ENCODE data around the gene TRAF3IP1.

Gene TRAF3IP1

GRCh38 chr2:238420878-238421694, 100.8 kb downstream of the TRAF3IP1 start:
- no peaks in the 10 kb centered on the region for H3K9me3 ChIP-seq (ENCODE audit: insufficient read depth, low read length)
- H3K36me3 ChIP-seq (replicated peaks; ENCODE audit: low read depth, low read length), result no peaks in the 10 kb centered on the region
- H3K79me2 ChIP-seq (ENCODE audit: low read length), result no peaks in the 10 kb centered on the region
- H4K20me1 ChIP-seq (ENCODE audit: insufficient read depth, low read length), result no peaks in the 10 kb centered on the region
- H3K27me3 ChIP-seq (ENCODE audit: low read depth, low read length), result no peaks in the 10 kb centered on the region
- no peak overlapping the region for H3K9ac ChIP-seq (ENCODE audit: low read length)
- TF ChIP-seq EZH2phosphoT487 (IDR thresholded peaks at IDR 0.05; ENCODE audit: low read depth), result no peak
- no peak for TF ChIP-seq CTCF (IDR thresholded peaks at IDR 0.05; ENCODE audit: low read depth, low read length)
- no peak overlapping the region for H3K27ac ChIP-seq (ENCODE audit: low read length)
- no peak overlapping the region for H2AFZ ChIP-seq (ENCODE audit: low read depth, low read length)
- H3K4me2 ChIP-seq (ENCODE audit: low read length), result no peak overlapping the region
- H3K4me3 ChIP-seq (ENCODE audit: low read length), result no peak overlapping the region
- H3K4me1 ChIP-seq (ENCODE audit: low read length), result peaks cover 5% of the 10 kb centered on the region; the same call in 1 of the 2 replicates

- no peak overlapping the region for H3K4me2 ChIP-seq (ENCODE audit: low read length)
- no peak overlapping the region for H3K9ac ChIP-seq (ENCODE audit: low read length)
- no peak for TF ChIP-seq CTCF (IDR thresholded peaks at IDR 0.05; ENCODE audit: low read depth, low read length)
- TF ChIP-seq EZH2phosphoT487 (IDR thresholded peaks at IDR 0.05; ENCODE audit: low read depth), result no peak
- no peaks in the 10 kb centered on the region for H3K27me3 ChIP-seq (ENCODE audit: low read depth, low read length)
- H3K79me2 ChIP-seq (ENCODE audit: low read length), result no peaks in the 10 kb centered on the region; the same call in 1 of the 2 replicates
- H3K9me3 ChIP-seq (ENCODE audit: insufficient read depth, low read length), result no peaks in the 10 kb centered on the region
- H2AFZ ChIP-seq (ENCODE audit: low read depth, low read length), result no peak overlapping the region
- no peak overlapping the region for H3K4me3 ChIP-seq (ENCODE audit: low read length)
- H4K20me1 ChIP-seq (ENCODE audit: insufficient read depth, low read length), result no peaks in the 10 kb centered on the region
- H3K36me3 ChIP-seq (replicated peaks; ENCODE audit: low read depth, low read length), result no peaks in the 10 kb centered on the region
- no peak overlapping the region for H3K27ac ChIP-seq (ENCODE audit: low read length)
- H3K4me1 ChIP-seq (ENCODE audit: low read length), result peaks cover 5% of the 10 kb centered on the region; the same call in 1 of the 2 replicates
Observed at GRCh38 chr2:238421695-238422035, 101.3 kb downstream of the TRAF3IP1 start.

GRCh38 chr2:238422285-238422684, 102.0 kb downstream of the TRAF3IP1 start:
- no peak overlapping the region for H3K27ac ChIP-seq (ENCODE audit: low read length)
- H3K4me2 ChIP-seq (ENCODE audit: low read length), result no peak overlapping the region
- H3K9me3 ChIP-seq (ENCODE audit: insufficient read depth, low read length), result no peaks in the 10 kb centered on the region
- no peak overlapping the region for H3K9ac ChIP-seq (ENCODE audit: low read length)
- H3K36me3 ChIP-seq (replicated peaks; ENCODE audit: low read depth, low read length), result no peaks in the 10 kb centered on the region
- no peak overlapping the region for H3K4me3 ChIP-seq (ENCODE audit: low read length)
- no peak for TF ChIP-seq CTCF (IDR thresholded peaks at IDR 0.05; ENCODE audit: low read depth, low read length)
- no peak for TF ChIP-seq EZH2phosphoT487 (IDR thresholded peaks at IDR 0.05; ENCODE audit: low read depth)
- no peak overlapping the region for H2AFZ ChIP-seq (ENCODE audit: low read depth, low read length)
- no peaks in the 10 kb centered on the region for H4K20me1 ChIP-seq (ENCODE audit: insufficient read depth, low read length)
- H3K79me2 ChIP-seq (ENCODE audit: low read length), result peaks cover 5% of the 10 kb centered on the region
- H3K27me3 ChIP-seq (ENCODE audit: low read depth, low read length), result no peaks in the 10 kb centered on the region
- peaks cover 5% of the 10 kb centered on the region; the same call in 1 of the 2 replicates for H3K4me1 ChIP-seq (ENCODE audit: low read length)

GRCh38 chr2:238422940-238423339, 102.6 kb downstream of the TRAF3IP1 start:
- H3K27me3 ChIP-seq (ENCODE audit: low read depth, low read length), result no peaks in the 10 kb centered on the region
- H3K27ac ChIP-seq (ENCODE audit: low read length), result no peak overlapping the region
- peaks cover 12% of the 10 kb centered on the region for H3K79me2 ChIP-seq (ENCODE audit: low read length)
- no peak overlapping the region for H2AFZ ChIP-seq (ENCODE audit: low read depth, low read length)
- TF ChIP-seq EZH2phosphoT487 (IDR thresholded peaks at IDR 0.05; ENCODE audit: low read depth), result no peak
- no peak for TF ChIP-seq CTCF (IDR thresholded peaks at IDR 0.05; ENCODE audit: low read depth, low read length)
- no peak overlapping the region for H3K4me3 ChIP-seq (ENCODE audit: low read length)
- H4K20me1 ChIP-seq (ENCODE audit: insufficient read depth, low read length), result no peaks in the 10 kb centered on the region; the same call in 1 of the 2 replicates
- H3K4me2 ChIP-seq (ENCODE audit: low read length), result no peak overlapping the region
- no peaks in the 10 kb centered on the region for H3K9me3 ChIP-seq (ENCODE audit: insufficient read depth, low read length)
- H3K4me1 ChIP-seq (ENCODE audit: low read length), result peaks cover 8% of the 10 kb centered on the region; the same call in 1 of the 2 replicates
- H3K36me3 ChIP-seq (replicated peaks; ENCODE audit: low read depth, low read length), result no peaks in the 10 kb centered on the region
- no peak overlapping the region for H3K9ac ChIP-seq (ENCODE audit: low read length)

Measured in OCI-LY3 (cell line).